Mesothelial cell of epicardium (in vitro differentiated cells): Measurements from ENCODE around the gene ITGB3. TPM values are rescaled to one million over a fixed set of nuclear protein-coding genes. Genes with fewer than 3 reads are reported as not detected.

Experiments
- DNase-seq, 2 experiments: peaks; one replicate each; pipeline ENCODE4 v3.0.0; 2021; ENCODE audit warnings: low spot score in 2 of 2; ENCODE audit not compliant: unreplicated experiment in 2 of 2
- H3K27ac Mint-ChIP-seq: 2 replicates; pipeline ENCODE4 v1.8.0; 2021; ENCODE audit warnings: mixed read lengths
- H3K27me3 Mint-ChIP-seq: 2 replicates; pipeline ENCODE4 v1.8.0; 2021; ENCODE audit warnings: low read depth, mixed read lengths
- H3K36me3 Mint-ChIP-seq: 2 replicates; pipeline ENCODE4 v1.8.0; 2021; ENCODE audit warnings: mixed read lengths
- H3K4me1 Mint-ChIP-seq: 2 replicates; pipeline ENCODE4 v1.8.0; 2021; ENCODE audit warnings: mixed read lengths
- H3K4me3 Mint-ChIP-seq: 2 replicates; pipeline ENCODE4 v1.8.0; 2021; ENCODE audit warnings: mild to moderate bottlenecking, moderate library complexity, mixed read lengths
- H3K9me3 Mint-ChIP-seq: 2 replicates; pipeline ENCODE4 v1.8.0; 2021; ENCODE audit warnings: mixed read lengths
- CTCF ChIP-seq: fragments of 200-600 bp; sonication (generic); IDR thresholded peaks from one replicate; pipeline ENCODE4 v1.5.0; 2021; ENCODE audit warnings: antibody characterized with exemption; ENCODE audit not compliant: unreplicated experiment
- total RNA-seq: library from RNA; stranded (reverse); gene quantifications from 3 replicates; pipeline ENCODE4 v1.2.1, GENCODE V29; 2021

Gene ITGB3
- total RNA-seq, 1 donor from 2014 or later, result 1.0 TPM

DNA sequence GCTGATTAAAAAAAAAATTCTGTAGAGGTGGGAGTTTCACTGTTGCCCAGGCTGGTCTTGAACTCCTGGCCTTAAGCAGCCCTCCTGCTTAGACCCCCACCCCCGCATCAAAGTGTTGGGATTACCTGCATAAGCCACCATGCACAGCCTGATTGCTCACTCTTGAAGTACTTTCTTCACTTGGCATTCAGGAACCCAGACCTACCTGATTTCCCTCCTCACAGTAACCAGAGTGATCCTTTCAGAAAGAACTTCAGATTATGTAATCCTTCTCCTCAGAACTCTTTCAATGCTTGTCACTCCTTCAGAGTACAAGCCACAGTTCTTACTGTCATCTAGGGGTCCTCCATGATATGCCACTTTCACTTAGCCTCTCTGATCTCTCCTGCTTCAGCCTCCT, 71.5 kb downstream of the ITGB3 start:
- Mint-ChIP-seq H3K27ac (no peak overlapping the region), H3K4me1 (peaks cover 9% of the 10 kb centered on the region), H3K4me3 (peak overlapping the region; percentile 25), H3K9me3 (peaks cover 6% of the 10 kb centered on the region), H3K27me3 (peaks cover 2% of the 10 kb centered on the region), H3K36me3 (peaks cover 7% of the 10 kb centered on the region)
- no peak for TF ChIP-seq CTCF
- DNase-seq, result no peak

DNA sequence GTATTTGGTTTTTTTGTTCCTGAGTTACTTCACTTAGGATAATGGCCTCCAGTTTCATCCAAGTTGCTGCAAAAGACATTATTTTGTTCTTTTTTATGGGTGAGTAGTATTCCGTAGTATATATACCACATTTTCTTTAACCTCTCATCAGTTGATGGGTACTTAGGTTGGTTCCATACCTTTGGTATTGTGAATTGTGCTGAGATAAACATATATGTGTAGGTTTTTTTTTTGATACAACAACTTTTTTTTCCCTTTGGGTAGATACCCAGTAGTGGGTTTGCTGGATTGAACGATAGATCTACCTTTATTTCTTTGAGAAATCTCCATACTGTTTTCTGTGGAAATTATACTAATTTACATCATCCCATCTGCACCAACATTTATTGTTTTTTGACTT, 76.9 kb downstream of the ITGB3 start:
- Mint-ChIP-seq H3K27me3 (peaks cover 2% of the 10 kb centered on the region), H3K36me3 (peaks cover 24% of the 10 kb centered on the region), H3K4me1 (peaks cover 3% of the 10 kb centered on the region), H3K9me3 (peaks cover 29% of the 10 kb centered on the region), H3K4me3 (no peak overlapping the region), H3K27ac (no peak overlapping the region)
- no peak for TF ChIP-seq CTCF
- DNase-seq, result no peak

DNA sequence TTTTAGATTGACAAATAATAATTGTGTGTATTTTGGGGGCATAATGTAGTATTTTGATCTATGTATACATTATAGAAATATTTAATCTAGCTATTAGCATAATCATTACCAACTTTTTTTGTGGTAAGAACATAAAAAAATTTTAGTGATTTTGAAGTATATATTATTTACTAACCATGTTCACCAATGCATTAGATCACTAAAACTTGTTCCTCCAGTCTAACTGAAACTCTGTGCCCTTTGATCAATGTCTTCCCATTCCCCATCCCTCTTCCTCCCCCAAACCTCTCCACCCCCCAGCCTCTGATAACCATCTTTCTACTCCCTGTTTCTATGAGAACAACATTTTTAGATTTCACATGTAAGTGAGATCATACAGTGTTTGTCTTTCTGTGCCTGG, 78.7 kb downstream of the ITGB3 start:
- peaks cover 2% of the 10 kb centered on the region for H3K27me3 Mint-ChIP-seq
- peaks cover 24% of the 10 kb centered on the region for H3K36me3 Mint-ChIP-seq
- no peak for TF ChIP-seq CTCF
- no peak overlapping the region for H3K4me3 Mint-ChIP-seq
- no peak overlapping the region for H3K27ac Mint-ChIP-seq
- H3K4me1 Mint-ChIP-seq, result peaks cover 3% of the 10 kb centered on the region
- H3K9me3 Mint-ChIP-seq, result peaks cover 29% of the 10 kb centered on the region
- DNase-seq, result no peak

GRCh38 chr17:47335101-47335936, 81.7 kb downstream of the ITGB3 start:
- no peaks in the 10 kb centered on the region for H3K4me1 Mint-ChIP-seq
- no peak overlapping the region for H3K27ac Mint-ChIP-seq
- no peaks in the 10 kb centered on the region for H3K27me3 Mint-ChIP-seq
- DNase-seq, result no peak
- peaks cover 23% of the 10 kb centered on the region for H3K36me3 Mint-ChIP-seq
- no peak for TF ChIP-seq CTCF
- peaks cover 29% of the 10 kb centered on the region for H3K9me3 Mint-ChIP-seq
- no peak overlapping the region for H3K4me3 Mint-ChIP-seq

DNA sequence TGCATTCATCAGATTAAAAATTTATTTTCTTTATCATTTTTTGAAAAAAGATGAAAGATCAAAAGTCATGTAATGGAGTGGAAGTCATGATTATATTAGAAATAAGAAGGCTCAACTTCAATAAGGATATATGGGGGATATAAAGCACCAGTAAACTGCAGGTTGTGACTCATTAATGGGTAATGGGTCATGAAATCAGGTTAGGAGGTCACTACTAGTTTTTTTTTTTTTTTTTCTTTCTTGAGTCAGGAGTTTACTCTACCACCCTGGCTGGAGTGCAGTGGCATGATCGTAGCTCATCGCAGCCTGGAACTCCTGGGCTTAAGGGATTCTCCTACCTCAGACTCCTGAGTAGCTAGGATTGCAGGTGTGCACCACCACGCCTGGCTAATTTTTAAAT, 84.4 kb downstream of the ITGB3 start:
- Mint-ChIP-seq H3K27ac (no peak overlapping the region), H3K27me3 (no peaks in the 10 kb centered on the region), H3K9me3 (peaks cover 18% of the 10 kb centered on the region), H3K36me3 (peaks cover 20% of the 10 kb centered on the region), H3K4me3 (no peak overlapping the region), H3K4me1 (no peaks in the 10 kb centered on the region)
- TF ChIP-seq CTCF, result no peak
- no peak for DNase-seq
